ENCODE results near the gene PIK3R4. TPM values are rescaled to one million over a fixed set of nuclear protein-coding genes. Genes with fewer than 3 reads are reported as not detected.

Gene PIK3R4
- polyA plus RNA-seq, 1 of the 3 experiments (the other 2 are of a cell fraction), result 27.2 TPM

GRCh38 chr3:130743354-130743753 is 3.3 kb downstream of the PIK3R4 start (continued):
- no peak for TF ChIP-seq TAF1 (IDR thresholded peaks at IDR 0.05; ENCODE audit: borderline replicate concordance, low read depth, low read length)
- TF ChIP-seq POLR2AphosphoS5 (IDR thresholded peaks at IDR 0.05; ENCODE audit: low read depth, low read length), result no peak
- TF ChIP-seq FOXJ3 (CRISPR knock-in tag; IDR thresholded peaks at IDR 0.05), result no peak
- TF ChIP-seq CHD2 (IDR thresholded peaks at IDR 0.05; ENCODE audit: low read length, partially characterized antibody), result no peak

- Histone ChIP-seq H3K36me3 (replicated peaks in 1 of 2; ENCODE audit: control insufficient read depth in 1 of 2, insufficient read depth in 2 of 2, low read length in 1 of 2) (peaks cover 11 to 24% of the 10 kb centered on the region in 2 experiments), H3K27me3 (ENCODE audit: insufficient read depth) (no peaks in the 10 kb centered on the region), H4K20me1 (ENCODE audit: insufficient read depth) (no peaks in the 10 kb centered on the region), H3F3A (replicated peaks; ENCODE audit: insufficient read depth) (no peaks in the 10 kb centered on the region), H3K9me3 (no peaks in the 10 kb centered on the region), H3K9me2 (no peaks in the 10 kb centered on the region), H3K79me2 (ENCODE audit: insufficient read depth) (peaks cover 95% of the 10 kb centered on the region), H3K27ac (ENCODE audit: low read depth in 2 of 2, low read length in 1 of 2) (no peak overlapping the region), H3K4me1 (ENCODE audit: control insufficient read depth in 1 of 2, insufficient read depth in 2 of 2, low read depth in 1 of 2, low read length in 1 of 2) (peaks cover 11 to 19% of the 10 kb centered on the region in 2 experiments; a peak in 3 of 4 replicates), H3K4me3 (ENCODE audit: low read depth in 2 of 2, low read length in 1 of 2) (no peak overlapping the region), H2AFZ (ENCODE audit: low read depth) (no peak overlapping the region), H3K4me2 (no peak overlapping the region), H3K9ac (no peak overlapping the region)
- TF ChIP-seq FOXM1 (IDR thresholded peaks at IDR 0.05; ENCODE audit: low read depth) (no peak), CTCF (IDR thresholded peaks at IDR 0.05) (no peak), RCOR1 (IDR thresholded peaks at IDR 0.05; ENCODE audit: low read length) (no peak), POLR2AphosphoS5 (IDR thresholded peaks at IDR 0.05; ENCODE audit: low read depth, low read length) (no peak), RAD21 (IDR thresholded peaks at IDR 0.05; ENCODE audit: low read length) (no peak), MAX (IDR thresholded peaks at IDR 0.05; ENCODE audit: low read depth) (no peak), MXI1 (IDR thresholded peaks at IDR 0.05; ENCODE audit: low read depth, low read length) (no peak), MEF2A (IDR thresholded peaks at IDR 0.05; ENCODE audit: borderline replicate concordance, low read depth) (no peak), JUND (IDR thresholded peaks at IDR 0.05) (no peak), EZH2phosphoT487 (IDR thresholded peaks at IDR 0.05; ENCODE audit: borderline replicate concordance, low read depth) (no peak), USF2 (IDR thresholded peaks at IDR 0.05; ENCODE audit: borderline replicate concordance, low read depth, low read length) (no peak), SMC3 (IDR thresholded peaks at IDR 0.05; ENCODE audit: low read depth, low read length) (no peak), REST (IDR thresholded peaks at IDR 0.05; ENCODE audit: low read depth, low read length) (no peak)
- no peak for DNase-seq
- CTCF ChIA-PET, result interaction anchor here (1.5 to 2.0 kb wide), 3 partner anchors 13 to 151 kb away, joined by 3 to 8 read pairs (median 3); partner anchors contain the start of gene ATP2C1
- POLR2A ChIA-PET, result no interaction called here
- 90% methylated on average over 6 of the region's 6 CpGs for WGBS (ENCODE audit: low lambda C conversion rate)
Measured at GRCh38 chr3:130741946-130742610, 4.6 kb downstream of the PIK3R4 start.
